PC-9 (cell line): Measurements from ENCODE around the gene UNC5B. TPM values are rescaled to one million over a fixed set of nuclear protein-coding genes. Genes with fewer than 3 reads are reported as not detected.

Experiments used
- BruUV-seq: library from RNA; stranded (reverse); fragments of 400-500 nt; replicated peaks from 2 replicates; lab custom pipeline; 2021; lab: Mats Ljungman, UMichigan
- CTCF ChIA-PET: fragments of 300-600 bp; sonication (Branson Sonifier 250); formaldehyde crosslinking; loops from one replicate; lab custom pipeline; 2022; ENCODE audit warnings: antibody characterized with exemption; lab: Charles Lee
- POLR2A ChIA-PET: fragments of 300-600 bp; sonication (Branson Sonifier 250); formaldehyde crosslinking; loops from one replicate; lab custom pipeline; 2022; ENCODE audit warnings: antibody characterized with exemption; ENCODE audit not compliant: unreplicated experiment; lab: Charles Lee
- DNase-seq, 2 experiments: peaks; one replicate each; pipeline versions ENCODE4 v3.0.0 to v3.0.0-alpha.2; 2015 to 2022; ENCODE audit warnings: mixed read lengths in 1 of 2
- H2AFZ ChIP-seq: fragments of 200-600 bp; sonication (generic); 2 replicates; pipeline ENCODE4 v1.8.1; 2017; ENCODE audit warnings: antibody characterized with exemption
- H3F3A ChIP-seq: fragments of 200-600 bp; sonication (generic); 2 replicates; pipeline ENCODE4 v1.8.1; 2017; ENCODE audit warnings: antibody characterized with exemption, mild to moderate bottlenecking, low read depth; ENCODE audit not compliant: insufficient read depth
- H3K27ac ChIP-seq: fragments of 200-600 bp; sonication (generic); 2 replicates; pipeline ENCODE4 v1.6.1; 2016; ENCODE audit warnings: mixed run types
- H3K27me3 ChIP-seq: fragments of 200-600 bp; sonication (generic); 2 replicates; pipeline ENCODE4 v1.6.1; 2016; ENCODE audit warnings: low read depth, mixed run types; ENCODE audit not compliant: insufficient read depth
- H3K36me3 ChIP-seq: fragments of 200-600 bp; sonication (generic); 2 replicates; pipeline ENCODE4 v1.6.1; 2016; ENCODE audit warnings: low read depth, mixed run types
- H3K4me1 ChIP-seq: fragments of 200-600 bp; sonication (generic); replicated peaks from 2 replicates; pipeline ENCODE4 v1.6.1; 2016; ENCODE audit warnings: mixed run types; ENCODE audit not compliant: insufficient read depth
- H3K4me2 ChIP-seq: fragments of 200-600 bp; sonication (generic); 2 replicates; pipeline ENCODE4 v1.6.1; 2017; ENCODE audit warnings: mixed run types
- H3K4me3 ChIP-seq: fragments of 200-600 bp; sonication (generic); 2 replicates; pipeline ENCODE4 v1.6.1; 2016; ENCODE audit warnings: mixed run types
- H3K79me2 ChIP-seq: fragments of 200-600 bp; sonication (generic); 2 replicates; pipeline ENCODE4 v1.6.1; 2017; ENCODE audit warnings: low read depth, mixed run types
- H3K9me2 ChIP-seq: fragments of 200-600 bp; sonication (generic); 2 replicates; pipeline ENCODE4 v1.8.1; 2017; ENCODE audit warnings: mild to moderate bottlenecking; ENCODE audit not compliant: insufficient read depth
- H3K9me3 ChIP-seq: fragments of 200-600 bp; sonication (generic); 2 replicates; pipeline ENCODE4 v1.8.1; 2016; ENCODE audit warnings: low read depth; ENCODE audit not compliant: insufficient read depth
- H4K20me1 ChIP-seq: fragments of 200-600 bp; sonication (generic); 2 replicates; pipeline ENCODE4 v1.8.1; 2017; ENCODE audit not compliant: insufficient read depth
- CTCF ChIP-seq: fragments of 200-600 bp; sonication (generic); conservative IDR thresholded peaks from 2 replicates; pipeline ENCODE4 v1.6.1; 2017; ENCODE audit warnings: mixed run types, antibody characterized with exemption, mild to moderate bottlenecking, moderate library complexity
- EZH2 ChIP-seq: fragments of 200-600 bp; sonication (generic); IDR thresholded peaks from 2 replicates; pipeline ENCODE4 v1.8.0; 2017; ENCODE audit warnings: antibody characterized with exemption, low read depth
- intact Hi-C: fragments of 100-400 bp; cut with micrococcal nuclease; formaldehyde crosslinking; loops from one replicate; pipeline ENCODE4 v1.10.0; 2022; ENCODE audit not compliant: unreplicated experiment
- total RNA-seq: library from RNA; stranded (reverse); gene quantifications from 2 replicates; pipeline ENCODE4 v1.2.3, GENCODE V29; 2021

The UNC5B gene
- total RNA-seq, 1 experiment from 2014 or later, result 1.7 TPM

GRCh38 chr10:71324743-71325142 is 112.4 kb downstream of the UNC5B start:
- ChIA-PET CTCF (interaction anchor here (0.6 kb wide), 1 partner anchor 102 kb away, joined by 4 read pairs; no protein-coding TSS in a partner anchor), POLR2A (no interaction called here)
- intact Hi-C loops, result no loop called here

GRCh38 chr10:71325267-71325666 is 112.9 kb downstream of the UNC5B start:
- POLR2A ChIA-PET, result interaction anchor here (0.6 kb wide), 1 partner anchor 18 kb away, joined by 10 read pairs; no protein-coding TSS in a partner anchor
- Histone ChIP-seq H3K9me2 (no peaks in the 10 kb centered on the region), H3K79me2 (peaks cover 12% of the 10 kb centered on the region), H3K27ac (no peak overlapping the region), H3K4me3 (no peak overlapping the region), H3K36me3 (peaks cover 17% of the 10 kb centered on the region; the same call in 1 of the 2 replicates), H3K9me3 (no peaks in the 10 kb centered on the region), H2AFZ (no peak overlapping the region), H4K20me1 (no peaks in the 10 kb centered on the region), H3K4me1 (peaks cover 11% of the 10 kb centered on the region), H3K4me2 (no peak overlapping the region), H3K27me3 (no peaks in the 10 kb centered on the region), H3F3A (no peaks in the 10 kb centered on the region)
- TF ChIP-seq EZH2 (no peak), CTCF (no peak)
- intact Hi-C loops, result no loop called here
- CTCF ChIA-PET, result no interaction called here
- DNase-seq, result no peak
- no TSS peak for BruUV-seq

More at GRCh38 chr10:71324743-71325142, 112.4 kb downstream of the UNC5B start:
- peaks cover 17% of the 10 kb centered on the region; the same call in 1 of the 2 replicates for H3K36me3 ChIP-seq
- H3K27ac ChIP-seq, result no peak overlapping the region
- no peaks in the 10 kb centered on the region for H3K27me3 ChIP-seq
- no peaks in the 10 kb centered on the region for H3F3A ChIP-seq
- H3K4me3 ChIP-seq, result no peak overlapping the region
- no peak overlapping the region for H3K4me2 ChIP-seq
- H3K9me2 ChIP-seq, result no peaks in the 10 kb centered on the region
- H4K20me1 ChIP-seq, result no peaks in the 10 kb centered on the region
- BruUV-seq, result no TSS peak
- no peak for DNase-seq
- peaks cover 17% of the 10 kb centered on the region for H3K79me2 ChIP-seq
- no peak overlapping the region for H2AFZ ChIP-seq
- TF ChIP-seq CTCF (no peak), EZH2 (no peak)
- no peaks in the 10 kb centered on the region for H3K9me3 ChIP-seq
- H3K4me1 ChIP-seq, result peaks cover 12% of the 10 kb centered on the region

- TF ChIP-seq CTCF, result no peak
- TF ChIP-seq EZH2, result no peak
- Histone ChIP-seq H3K9me3 (no peaks in the 10 kb centered on the region), H2AFZ (no peak overlapping the region), H3K4me1 (0 out of 2 replicates have a peak, but pooled peaks cover 3% of the 10 kb centered on the region), H3K36me3 (peaks cover 17% of the 10 kb centered on the region; the same call in 1 of the 2 replicates), H3K79me2 (no peaks in the 10 kb centered on the region), H3K9me2 (no peaks in the 10 kb centered on the region), H3K4me3 (no peak overlapping the region), H3K27me3 (no peaks in the 10 kb centered on the region), H3K27ac (no peak overlapping the region), H3K4me2 (no peak overlapping the region), H3F3A (no peaks in the 10 kb centered on the region), H4K20me1 (no peaks in the 10 kb centered on the region)
- no TSS peak for BruUV-seq
- no peak for DNase-seq
- CTCF ChIA-PET, result no interaction called here
- intact Hi-C loops, result no loop called here
- POLR2A ChIA-PET, result no interaction called here
Measured at GRCh38 chr10:71326464-71326881, 114.1 kb downstream of the UNC5B start.
